ENCODE data around the gene NLRC5.

DNA sequence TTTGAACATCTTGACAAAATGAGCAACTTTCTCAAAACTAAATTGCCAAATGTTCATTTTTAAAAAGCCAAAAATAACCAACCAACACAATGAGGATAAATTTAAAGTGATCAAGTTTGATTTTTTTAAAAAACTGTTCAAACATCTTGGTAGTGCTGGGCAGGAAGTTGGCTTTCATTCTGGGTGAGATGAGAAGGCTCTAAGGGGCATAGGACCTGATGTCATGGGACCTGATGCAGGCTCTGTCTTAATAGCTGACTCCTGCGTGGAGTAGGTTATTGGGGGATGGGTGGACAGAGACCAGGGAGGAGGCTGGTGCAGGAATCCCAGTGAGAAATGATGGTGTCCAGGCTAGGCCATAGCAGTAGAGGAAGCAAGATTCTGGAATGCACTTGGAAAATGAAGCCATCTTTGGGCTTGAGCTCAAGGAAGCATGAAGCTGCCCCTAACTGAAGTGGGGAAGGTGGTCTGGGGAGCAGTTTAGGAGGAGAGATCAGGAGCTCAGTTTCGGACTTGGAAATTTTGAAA lies 20.4 kb downstream of the NLRC5 start:
- TF ChIP-seq POLR2A (IDR thresholded peaks at IDR 0.05) (no peak), POLR2AphosphoS5 (IDR thresholded peaks at IDR 0.05) (no peak)

Measured in spleen (tissue), 3 donors.